ENCODE measurements around the gene CHAC2. TPM values are rescaled to one million over a fixed set of nuclear protein-coding genes. Genes with fewer than 3 reads are reported as not detected.

Gene CHAC2
- total and polyA plus RNA-seq, 9 of the 15 experiments (the other 6 are each of a cell fraction or from before 2014, with no cell fraction given) = 9.8 to 35.6 (median 18.2) TPM

- TF ChIP-seq XRCC4 (IDR thresholded peaks at IDR 0.05; ENCODE audit: extremely low read depth, insufficient read depth, insufficient read length) (no peak), NCOA6 (IDR thresholded peaks at IDR 0.05) (no peak), USF1 (CRISPR knock-in tag; IDR thresholded peaks at IDR 0.05) (0 out of 2 replicates have a peak, but pooled peaks have one; percentile 19), POLR2A (conservative IDR thresholded peaks at IDR 0.05) (peak; percentile 89), SRSF3 (IDR thresholded peaks at IDR 0.05; ENCODE audit: insufficient read depth, low read length) (no peak), ZNF639 (CRISPR knock-in tag; conservative IDR thresholded peaks at IDR 0.05 in 1 of 2, IDR thresholded peaks at IDR 0.05 in 1 of 2) (peak in 1 of 2 experiments; percentile 60; a peak in 2 of 4 replicates), TFAP4 (CRISPR knock-in tag; IDR thresholded peaks at IDR 0.05; ENCODE audit: borderline replicate concordance) (peak; percentile 28; the same call in 1 of the 2 replicates), ZNF79 (CRISPR knock-in tag; IDR thresholded peaks at IDR 0.05; ENCODE audit: low read depth) (no peak), HMBOX1 (IDR thresholded peaks at IDR 0.05) (peak; percentile 45), TCFL5 (CRISPR knock-in tag; conservative IDR thresholded peaks at IDR 0.05) (no peak), KAT8 (IDR thresholded peaks at IDR 0.05; ENCODE audit: low read depth) (no peak), CEBPB (tag; IDR thresholded peaks at IDR 0.05) (no peak), SNRNP70 (optimal IDR thresholded peaks at IDR 0.05; ENCODE audit: low read depth, low read length) (no peak)
- TF ChIP-seq, protein P1, sequence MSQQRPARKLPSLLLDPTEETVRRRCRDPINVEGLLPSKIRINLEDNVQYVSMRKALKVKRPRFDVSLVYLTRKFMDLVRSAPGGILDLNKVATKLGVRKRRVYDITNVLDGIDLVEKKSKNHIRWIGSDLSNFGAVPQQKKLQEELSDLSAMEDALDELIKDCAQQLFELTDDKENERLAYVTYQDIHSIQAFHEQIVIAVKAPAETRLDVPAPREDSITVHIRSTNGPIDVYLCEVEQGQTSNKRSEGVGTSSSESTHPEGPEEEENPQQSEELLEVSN (IDR thresholded peaks at IDR 0.05; ENCODE audit: borderline replicate concordance in 1 of 2, extremely low read depth in 1 of 2, insufficient read depth in 1 of 2, insufficient read length in 1 of 2, low read depth in 1 of 2, low read length in 1 of 2, poor library complexity in 1 of 2, severe bottlenecking in 1 of 2) = peak in 1 of 2 experiments; percentile 2
- TF ChIP-seq, protein P2, sequence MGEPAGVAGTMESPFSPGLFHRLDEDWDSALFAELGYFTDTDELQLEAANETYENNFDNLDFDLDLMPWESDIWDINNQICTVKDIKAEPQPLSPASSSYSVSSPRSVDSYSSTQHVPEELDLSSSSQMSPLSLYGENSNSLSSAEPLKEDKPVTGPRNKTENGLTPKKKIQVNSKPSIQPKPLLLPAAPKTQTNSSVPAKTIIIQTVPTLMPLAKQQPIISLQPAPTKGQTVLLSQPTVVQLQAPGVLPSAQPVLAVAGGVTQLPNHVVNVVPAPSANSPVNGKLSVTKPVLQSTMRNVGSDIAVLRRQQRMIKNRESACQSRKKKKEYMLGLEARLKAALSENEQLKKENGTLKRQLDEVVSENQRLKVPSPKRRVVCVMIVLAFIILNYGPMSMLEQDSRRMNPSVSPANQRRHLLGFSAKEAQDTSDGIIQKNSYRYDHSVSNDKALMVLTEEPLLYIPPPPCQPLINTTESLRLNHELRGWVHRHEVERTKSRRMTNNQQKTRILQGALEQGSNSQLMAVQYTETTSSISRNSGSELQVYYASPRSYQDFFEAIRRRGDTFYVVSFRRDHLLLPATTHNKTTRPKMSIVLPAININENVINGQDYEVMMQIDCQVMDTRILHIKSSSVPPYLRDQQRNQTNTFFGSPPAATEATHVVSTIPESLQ (CRISPR knock-in tag; IDR thresholded peaks at IDR 0.05) = no peak
- TF ChIP-seq, protein P3, sequence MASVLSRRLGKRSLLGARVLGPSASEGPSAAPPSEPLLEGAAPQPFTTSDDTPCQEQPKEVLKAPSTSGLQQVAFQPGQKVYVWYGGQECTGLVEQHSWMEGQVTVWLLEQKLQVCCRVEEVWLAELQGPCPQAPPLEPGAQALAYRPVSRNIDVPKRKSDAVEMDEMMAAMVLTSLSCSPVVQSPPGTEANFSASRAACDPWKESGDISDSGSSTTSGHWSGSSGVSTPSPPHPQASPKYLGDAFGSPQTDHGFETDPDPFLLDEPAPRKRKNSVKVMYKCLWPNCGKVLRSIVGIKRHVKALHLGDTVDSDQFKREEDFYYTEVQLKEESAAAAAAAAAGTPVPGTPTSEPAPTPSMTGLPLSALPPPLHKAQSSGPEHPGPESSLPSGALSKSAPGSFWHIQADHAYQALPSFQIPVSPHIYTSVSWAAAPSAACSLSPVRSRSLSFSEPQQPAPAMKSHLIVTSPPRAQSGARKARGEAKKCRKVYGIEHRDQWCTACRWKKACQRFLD (CRISPR knock-in tag; IDR thresholded peaks at IDR 0.05) = no peak
These were observed at the start of gene CHAC2 (continued) for GRCh38 chr2:53767405-53768241.

All from K562 (cell line).